Keratinocyte (primary cell): ENCODE data around the gene TMEM39A. TPM values are rescaled to one million over a fixed set of nuclear protein-coding genes. Genes with fewer than 3 reads are reported as not detected.

Experiments used
- DNase-seq: peaks from one replicate; pipeline ENCODE4 v3.0.0-alpha.2; 2011; ENCODE audit warnings: low read depth, missing footprints, low spot score
- FAIRE-seq: peaks from 2 replicates; lab custom pipeline; 2011; peaks lifted over from hg19 to GRCh38; lab: Jason Lieb, UNC
- H2AFZ ChIP-seq: 2 replicates; pipeline ENCODE4 v1.6.0; 2012; ENCODE audit warnings: low read length, control low read depth, inconsistent platforms; ENCODE audit not compliant: control insufficient read depth
- H3K27ac ChIP-seq: 2 replicates; pipeline ENCODE4 v1.5.1; 2011; ENCODE audit warnings: low read length; ENCODE audit not compliant: control insufficient read depth, insufficient read depth
- H3K27me3 ChIP-seq: 3 replicates; pipeline ENCODE4 v1.6.0; 2011; ENCODE audit warnings: low read length; ENCODE audit not compliant: control insufficient read depth, insufficient read depth; ENCODE audit errors: extremely low read depth
- H3K36me3 ChIP-seq, 2 experiments: 2 replicates in 1 of 2; 3 replicates in 1 of 2; pipeline ENCODE4 v1.5.1; 2011; ENCODE audit warnings: low read length in 2 of 2, mild to moderate bottlenecking in 1 of 2; ENCODE audit not compliant: control insufficient read depth in 2 of 2, insufficient read depth in 2 of 2; ENCODE audit errors: extremely low read depth in 1 of 2
- H3K4me1 ChIP-seq: 3 replicates; pipeline ENCODE4 v1.5.1; 2011; ENCODE audit warnings: low read length; ENCODE audit not compliant: control insufficient read depth, insufficient read depth; ENCODE audit errors: extremely low read depth
- H3K4me2 ChIP-seq: 3 replicates; pipeline ENCODE4 v1.6.0; 2011; ENCODE audit warnings: low read depth, low read length; ENCODE audit not compliant: control insufficient read depth, insufficient read depth; ENCODE audit errors: extremely low read depth
- H3K4me3 ChIP-seq, 3 experiments: fragments of 200-600 bp in 1 of 3; sonication (generic) in 1 of 3; 2 replicates in 2 of 3; 3 replicates in 1 of 3; pipeline ENCODE4 v1.5.1; 2011 to 2016; ENCODE audit warnings: low read length in 3 of 3, mild to moderate bottlenecking in 3 of 3, control low read depth in 2 of 3, inconsistent platforms in 1 of 3, low read depth in 1 of 3, mixed read lengths in 1 of 3, mixed run types in 1 of 3, moderate library complexity in 1 of 3; ENCODE audit not compliant: control insufficient read depth in 2 of 3, insufficient read depth in 2 of 3; ENCODE audit errors: extremely low read depth in 1 of 3
- H3K79me2 ChIP-seq: 2 replicates; pipeline ENCODE4 v1.6.0; 2012; ENCODE audit warnings: low read length; ENCODE audit not compliant: control insufficient read depth, insufficient read depth
- H3K9ac ChIP-seq: 3 replicates; pipeline ENCODE4 v1.6.0; 2011; ENCODE audit warnings: low read length; ENCODE audit not compliant: control insufficient read depth, insufficient read depth; ENCODE audit errors: extremely low read depth
- H3K9me1 ChIP-seq: 3 replicates; pipeline ENCODE4 v1.6.0; 2011; ENCODE audit warnings: low read length; ENCODE audit not compliant: control insufficient read depth, insufficient read depth; ENCODE audit errors: extremely low read depth
- H3K9me3 ChIP-seq: 2 replicates; pipeline ENCODE4 v1.5.1; 2012; ENCODE audit warnings: low read depth, low read length; ENCODE audit not compliant: control insufficient read depth
- H4K20me1 ChIP-seq: 3 replicates; pipeline ENCODE4 v1.6.0; 2011; ENCODE audit warnings: low read length; ENCODE audit not compliant: control insufficient read depth, insufficient read depth; ENCODE audit errors: extremely low read depth
- CTCF ChIP-seq, 3 experiments: IDR thresholded peaks in 1 of 3; conservative IDR thresholded peaks in 1 of 3; optimal IDR thresholded peaks in 1 of 3; 2 replicates in 2 of 3; 3 replicates in 1 of 3; pipeline versions ENCODE3 to v1.5.1; 2011; ENCODE audit warnings: low read length in 3 of 3, mild to moderate bottlenecking in 3 of 3, moderate library complexity in 2 of 3, control low read depth in 1 of 3, inconsistent platforms in 1 of 3; ENCODE audit not compliant: insufficient read depth in 2 of 3; ENCODE audit errors: extremely low read depth in 1 of 3
- EZH2 ChIP-seq: IDR thresholded peaks from one replicate; pipeline ENCODE4 v1.6.1; 2012; ENCODE audit warnings: inconsistent platforms, mild to moderate bottlenecking, low read length, moderate library complexity
- dilution Hi-C: fragments of 300-500 bp; cut with MboI; formaldehyde crosslinking; loops from one replicate; pipeline ENCODE4 v1.7.0; 2020; ENCODE audit warnings: low sequenced_read_pairs; ENCODE audit not compliant: extremely low pct_ligation_motif_present
- polyA plus RNA-seq, 5 experiments: library from polyadenylated mRNA; depleted of rRNA in 3 of 5; stranded (reverse) in 3 of 5; stranded (forward) in 1 of 5; unstranded in 1 of 5; fragments of >200 nt; gene quantifications; 1 replicate in 1 of 5; 2 replicates in 3 of 5; 3 replicates in 1 of 5; pipeline versions ENCODE4 v1.2.1 to v1.2.3, GENCODE V29; 2011 to 2012; ENCODE audit warnings: missing spikeins in 2 of 5, low read depth in 1 of 5, low replicate concordance in 1 of 5

The TMEM39A gene
- polyA plus RNA-seq, 1 donor (not counting 4 experiments of a cell fraction or from before 2014, with no cell fraction given): 26.3 TPM

GRCh38 chr3:119402791-119403190, 60.6 kb downstream of the TMEM39A start:
- H3K36me3 ChIP-seq: no peaks in the 10 kb centered on the region
- dilution Hi-C loops: no loop called here
- FAIRE-seq: no peak

GRCh38 chr3:119401503-119402440, 61.6 kb downstream of the TMEM39A start:
- DNase-seq (no peak), FAIRE-seq (no peak)
- Histone ChIP-seq H3K4me1 (no peaks in the 10 kb centered on the region), H2AFZ (no peak overlapping the region), H4K20me1 (no peaks in the 10 kb centered on the region), H3K9ac (no peak overlapping the region), H3K27ac (no peak overlapping the region), H3K9me1 (no peaks in the 10 kb centered on the region), H3K36me3 (no peaks in the 10 kb centered on the region), H3K27me3 (no peaks in the 10 kb centered on the region), H3K9me3 (no peaks in the 10 kb centered on the region), H3K4me2 (no peak overlapping the region), H3K4me3 (no peak overlapping the region), H3K79me2 (no peaks in the 10 kb centered on the region)
- dilution Hi-C loops: no loop called here
- no peak for TF ChIP-seq EZH2
- TF ChIP-seq CTCF (optimal IDR thresholded peaks at IDR 0.05 in 1 of 3, IDR thresholded peaks at IDR 0.05 in 1 of 3, conservative IDR thresholded peaks at IDR 0.05 in 1 of 3; ENCODE audit: extremely low read depth in 1 of 3, insufficient read depth in 2 of 3, low read length in 3 of 3): no peak

More at GRCh38 chr3:119402791-119403190, 60.6 kb downstream of the TMEM39A start:
- no peak overlapping the region for H3K4me3 ChIP-seq
- H2AFZ ChIP-seq: no peak overlapping the region
- no peak for DNase-seq
- no peak overlapping the region for H3K27ac ChIP-seq
- no peaks in the 10 kb centered on the region for H3K9me3 ChIP-seq
- H3K4me1 ChIP-seq: no peaks in the 10 kb centered on the region
- no peaks in the 10 kb centered on the region for H3K27me3 ChIP-seq
- H3K4me2 ChIP-seq: no peak overlapping the region
- no peaks in the 10 kb centered on the region for H3K79me2 ChIP-seq
- H3K9ac ChIP-seq: no peak overlapping the region
- TF ChIP-seq CTCF (optimal IDR thresholded peaks at IDR 0.05 in 1 of 3, IDR thresholded peaks at IDR 0.05 in 1 of 3, conservative IDR thresholded peaks at IDR 0.05 in 1 of 3; ENCODE audit: extremely low read depth in 1 of 3, insufficient read depth in 2 of 3, low read length in 3 of 3) (no peak), EZH2 (no peak)
- no peaks in the 10 kb centered on the region for H3K9me1 ChIP-seq
- H4K20me1 ChIP-seq: no peaks in the 10 kb centered on the region
